DLD1 (cell line): ENCODE data around the gene KRTAP4-8.
"Not testable (repeated sequence)": the region's sequence is repeated elsewhere in the genome, so short reads cannot be mapped to it uniquely, and the experiment has no call there.

Source experiments
- in situ Hi-C: cut with HindIII; loops from 2 replicates; pipeline ENCODE4 v1.10.0; 2017; ENCODE audit warnings: low sequenced_read_pairs

KRTAP4-8 gene

DNA sequence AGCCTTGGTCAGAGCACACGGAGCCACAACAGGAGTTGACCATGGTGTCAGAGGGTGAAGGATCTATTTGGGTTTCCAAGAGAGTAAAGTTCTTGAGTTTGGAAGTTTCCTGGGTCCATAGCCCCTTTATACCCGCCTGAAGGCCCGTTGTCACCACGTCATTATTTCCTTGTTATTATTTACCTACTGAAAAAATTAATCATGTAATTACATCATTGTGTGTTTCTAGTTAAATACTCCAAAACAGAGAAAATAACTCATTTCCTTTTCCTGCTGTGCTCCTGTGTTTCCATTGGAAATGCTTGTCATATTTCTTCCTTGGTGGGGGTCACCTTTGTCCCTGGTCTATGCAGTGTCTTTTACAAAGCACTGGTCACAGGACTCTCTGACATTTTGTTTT, at the start of gene KRTAP4-8:
Gene KRTAP4-8 (minus strand): TSS at position 101 of the 400 bp plus-strand sequence. CDS start 58 bp downstream, at position 43.
- in situ Hi-C loops = no loop called here

DNA sequence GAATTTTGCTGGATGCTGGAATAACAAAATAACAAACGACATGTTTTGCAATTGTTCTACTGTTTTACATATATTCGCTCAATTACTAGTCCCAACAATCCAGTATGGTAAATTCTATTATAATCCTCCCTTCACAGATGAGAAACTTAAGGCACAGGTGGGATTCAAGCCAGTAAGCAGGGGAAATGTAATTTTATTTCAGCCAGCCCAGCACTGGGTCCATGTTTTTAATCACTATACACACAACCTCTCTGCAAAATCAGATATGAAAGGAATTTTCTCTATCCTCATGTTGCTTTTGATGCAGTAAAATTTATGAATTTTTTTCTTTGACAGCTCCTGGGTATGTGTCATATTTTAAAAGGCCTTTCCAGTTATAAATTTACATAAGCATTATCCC, 47.3 kb upstream of the KRTAP4-8 start:
- in situ Hi-C loops = no loop called here

DNA sequence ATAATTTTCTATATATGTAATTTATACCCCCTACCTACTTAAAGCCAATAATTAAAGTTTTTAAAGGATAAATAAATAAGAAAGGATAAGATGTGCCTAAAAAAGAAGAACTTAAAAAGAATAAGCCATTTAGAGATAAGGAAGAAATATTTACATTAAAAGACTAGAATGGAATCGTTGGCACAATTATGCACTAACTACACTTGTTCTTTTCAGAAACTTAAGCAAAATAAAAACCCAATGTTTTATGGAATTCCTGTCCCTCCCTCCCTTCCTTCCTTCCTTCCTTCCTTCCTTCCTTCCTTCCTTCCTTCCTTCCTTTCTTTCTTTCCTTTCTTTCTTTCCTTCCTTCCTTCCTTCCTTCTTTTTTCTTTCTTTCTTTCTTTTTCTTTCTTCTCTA, 46.9 kb upstream of the KRTAP4-8 start:
- in situ Hi-C loops = no loop called here

- in situ Hi-C loops = no loop called here
Measured at GRCh38 chr17:41141361-41141760, 43.4 kb upstream of the KRTAP4-8 start.

GRCh38 chr17:41140360-41141131, 42.6 kb upstream of the KRTAP4-8 start, which contains the start of gene KRTAP4-6:
KRTAP4-6 (minus strand) TSS chr17:41140544; CDS start chr17:41140487, 57 bp downstream.
- in situ Hi-C loops = no loop called here

- in situ Hi-C loops = not testable (repeated sequence)
Measured at GRCh38 chr17:41139865-41140264, 41.9 kb upstream of the KRTAP4-8 start.

DNA sequence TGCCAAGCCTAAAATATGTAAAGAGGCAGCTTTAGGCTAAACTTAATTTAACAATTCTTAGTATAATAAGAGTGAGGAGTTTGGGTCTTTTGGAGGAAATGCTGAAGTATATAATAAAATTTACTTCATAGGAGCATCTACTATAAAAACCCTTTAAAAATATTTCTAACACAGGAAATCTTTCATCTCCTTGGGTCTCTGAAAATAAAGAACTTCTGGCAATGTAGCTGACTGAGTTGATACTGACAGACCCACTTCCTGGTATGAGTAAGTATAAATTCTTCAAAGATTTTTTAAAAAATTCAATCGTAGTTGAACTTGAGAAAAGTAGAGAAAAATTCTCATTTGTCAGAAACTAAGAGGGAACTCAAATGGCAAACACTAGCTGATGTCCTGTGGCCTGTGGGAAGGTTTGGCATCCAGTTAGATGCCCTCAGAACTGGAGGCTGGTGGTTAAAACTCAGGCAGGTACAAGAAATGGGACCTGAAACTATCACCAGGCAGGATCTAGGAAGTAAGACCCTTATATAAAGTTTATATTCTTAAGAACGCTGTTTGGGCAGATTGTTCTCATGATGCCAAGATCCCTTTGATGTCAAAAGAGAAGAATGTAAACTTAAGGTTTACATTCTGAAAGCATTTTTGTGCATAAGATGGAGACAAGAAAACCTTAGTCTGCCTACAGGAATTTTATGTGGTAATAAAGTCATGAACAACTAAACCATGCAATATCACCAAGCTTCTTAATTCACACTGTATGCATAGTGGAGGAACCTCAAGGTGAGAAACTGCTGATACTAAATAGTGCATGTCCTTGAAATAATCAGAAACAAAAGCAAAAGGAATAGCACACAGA, 36.2 kb upstream of the KRTAP4-8 start:
- in situ Hi-C loops = no loop called here

- in situ Hi-C loops = no loop called here
Measured at GRCh38 chr17:41131979-41132378, 34.0 kb upstream of the KRTAP4-8 start.

DNA sequence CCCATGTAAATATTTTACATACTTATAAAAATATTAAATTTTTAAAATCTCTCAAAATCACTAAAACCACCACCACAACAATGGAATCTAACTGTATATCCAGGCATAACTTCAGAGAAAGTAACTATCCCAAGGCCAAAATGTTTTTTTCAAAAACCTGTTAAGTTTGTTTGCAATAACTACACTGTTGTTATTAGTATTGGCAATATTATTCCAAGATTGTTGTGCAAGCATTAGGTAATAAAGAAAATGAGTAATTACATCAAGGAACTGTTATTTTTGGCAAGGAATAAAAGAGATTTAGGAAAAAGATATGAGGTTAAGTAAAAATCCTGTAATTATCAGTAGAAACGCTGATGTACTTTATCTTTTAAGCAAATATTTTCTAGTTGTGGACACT, 29.4 kb upstream of the KRTAP4-8 start:
- in situ Hi-C loops = no loop called here

DNA sequence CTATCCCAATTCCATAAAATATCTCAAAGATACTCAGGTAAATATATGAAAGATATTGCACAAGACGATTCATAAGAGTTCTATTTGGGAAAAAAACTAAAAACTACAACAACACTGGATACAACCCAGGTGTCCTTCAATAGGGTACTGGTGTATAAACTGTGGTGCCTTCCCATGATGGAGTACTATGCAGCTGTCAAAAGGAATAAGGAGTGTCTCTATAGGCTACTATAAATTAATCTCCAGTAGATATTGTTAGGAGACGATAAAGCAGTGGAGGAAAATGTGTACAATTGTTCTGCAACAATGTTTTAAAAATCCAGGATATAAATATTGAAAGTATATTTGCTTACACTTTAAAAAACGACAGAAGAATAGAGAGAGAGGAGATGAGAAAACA, 28.5 kb upstream of the KRTAP4-8 start:
- in situ Hi-C loops = no loop called here

- in situ Hi-C loops = no loop called here
Measured at GRCh38 chr17:41125064-41125463, 27.1 kb upstream of the KRTAP4-8 start.

GRCh38 chr17:41123991-41124371, 26.0 kb upstream of the KRTAP4-8 start, which contains the start of gene KRTAP4-12:
KRTAP4-12 (minus strand) TSS chr17:41124182; CDS start chr17:41124122, 60 bp downstream.
- in situ Hi-C loops = not testable (repeated sequence)

GRCh38 chr17:41123292-41123990, 25.5 kb upstream of the KRTAP4-8 start:
- in situ Hi-C loops = not testable (repeated sequence)

DNA sequence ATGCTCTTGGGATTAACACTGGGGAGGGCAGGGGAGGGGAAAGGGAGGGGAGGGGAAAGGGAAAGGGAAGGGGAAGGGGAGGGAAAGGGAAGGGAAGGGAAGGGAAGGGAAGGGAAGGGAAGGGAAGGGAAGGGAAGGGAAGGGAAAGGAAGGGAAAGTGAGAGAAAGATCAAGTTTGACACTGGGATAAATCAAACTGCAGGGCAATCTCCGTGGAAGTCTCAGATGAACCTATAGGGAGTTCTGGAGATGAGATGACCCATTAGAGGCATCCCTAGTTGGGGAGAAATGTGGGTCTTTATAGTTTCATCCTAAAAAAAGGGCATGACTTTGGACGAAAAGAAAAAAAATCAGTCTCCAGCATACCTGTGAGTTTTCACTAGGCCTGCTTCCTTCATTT, 23.8 kb upstream of the KRTAP4-8 start:
- in situ Hi-C loops = no loop called here

DNA sequence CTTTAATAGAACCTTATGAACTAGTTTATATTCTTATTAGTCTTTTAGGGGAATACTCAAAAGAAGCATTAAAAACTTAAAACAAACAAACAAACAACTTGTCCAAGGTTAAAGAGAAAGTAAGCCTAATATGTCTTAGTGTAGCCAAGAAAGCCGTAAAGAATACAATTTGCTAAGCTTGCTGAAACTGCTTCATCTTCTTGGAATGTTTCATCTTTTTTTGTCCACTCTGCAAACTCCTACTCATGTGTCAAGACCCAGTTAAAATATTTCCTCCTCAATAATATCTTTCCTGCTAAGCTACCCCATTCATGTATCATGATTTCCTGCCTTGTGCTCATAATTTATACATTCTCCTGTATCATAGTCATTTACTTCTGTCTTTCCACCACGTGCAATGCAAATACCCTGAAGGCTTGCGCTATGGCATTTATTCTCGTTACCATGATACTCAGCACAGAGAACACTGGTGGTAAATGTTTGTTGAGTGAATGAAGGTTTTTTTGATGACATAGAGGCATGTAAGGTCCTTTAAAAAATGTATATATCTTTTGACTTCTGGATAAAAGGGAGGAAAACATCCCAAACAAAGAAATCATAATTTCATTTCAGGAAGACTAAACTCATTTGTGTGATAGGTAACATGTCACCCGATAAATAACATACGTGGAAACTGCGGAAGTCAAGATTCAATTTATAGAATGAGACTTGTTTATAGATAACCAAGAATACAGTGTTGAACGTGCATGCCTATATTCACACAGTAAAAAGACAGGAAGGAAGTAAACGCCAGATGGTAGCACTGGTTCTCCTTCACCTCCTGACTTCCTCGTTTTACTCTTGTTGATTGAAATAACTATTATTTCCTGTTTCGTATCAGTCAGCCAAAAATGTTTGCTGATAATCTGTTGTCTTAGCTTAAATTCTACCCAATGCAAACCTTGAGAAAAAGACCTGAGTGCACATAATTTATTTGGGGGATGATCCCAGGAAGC, 22.1 kb upstream of the KRTAP4-8 start:
- in situ Hi-C loops = not testable (repeated sequence)

GRCh38 chr17:41118721-41119120, 20.8 kb upstream of the KRTAP4-8 start:
- in situ Hi-C loops = no loop called here

GRCh38 chr17:41117846-41118386, 20.0 kb upstream of the KRTAP4-8 start, which contains the start of gene KRTAP4-11:
KRTAP4-11 (minus strand) TSS chr17:41118373; CDS start chr17:41118315, 58 bp downstream.
- in situ Hi-C loops = not testable (repeated sequence)

DNA sequence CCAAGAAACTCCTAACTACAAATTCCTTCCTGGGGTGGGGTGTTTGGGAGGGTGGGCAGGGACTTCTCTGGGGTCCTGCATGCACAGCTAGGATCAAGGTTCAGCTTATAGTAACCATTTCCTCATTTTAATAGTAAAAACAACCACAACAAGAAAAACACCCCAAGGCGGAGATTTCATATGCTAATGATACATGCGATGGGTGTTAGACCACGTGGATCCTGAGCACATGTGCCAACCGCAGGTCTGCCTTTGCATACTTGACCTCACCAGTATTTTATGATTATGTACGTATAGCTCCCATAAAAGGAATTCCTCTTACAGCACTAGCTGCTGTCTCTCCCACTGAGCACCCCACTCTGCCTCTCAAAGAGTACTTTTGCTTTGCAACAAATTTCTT, 18.4 kb upstream of the KRTAP4-8 start:
- in situ Hi-C loops = no loop called here

- in situ Hi-C loops = no loop called here
Measured at GRCh38 chr17:41111151-41111885, 13.4 kb upstream of the KRTAP4-8 start.
